GM21619 (cell line): Measurements from ENCODE around the gene ISL2.

Source experiments
- ATAC-seq: cut with Tn5 transposase; IDR thresholded peaks from one replicate; pipeline ENCODE4 v1.9.1; 2021; ENCODE audit not compliant: unreplicated experiment

ISL2 gene

DNA sequence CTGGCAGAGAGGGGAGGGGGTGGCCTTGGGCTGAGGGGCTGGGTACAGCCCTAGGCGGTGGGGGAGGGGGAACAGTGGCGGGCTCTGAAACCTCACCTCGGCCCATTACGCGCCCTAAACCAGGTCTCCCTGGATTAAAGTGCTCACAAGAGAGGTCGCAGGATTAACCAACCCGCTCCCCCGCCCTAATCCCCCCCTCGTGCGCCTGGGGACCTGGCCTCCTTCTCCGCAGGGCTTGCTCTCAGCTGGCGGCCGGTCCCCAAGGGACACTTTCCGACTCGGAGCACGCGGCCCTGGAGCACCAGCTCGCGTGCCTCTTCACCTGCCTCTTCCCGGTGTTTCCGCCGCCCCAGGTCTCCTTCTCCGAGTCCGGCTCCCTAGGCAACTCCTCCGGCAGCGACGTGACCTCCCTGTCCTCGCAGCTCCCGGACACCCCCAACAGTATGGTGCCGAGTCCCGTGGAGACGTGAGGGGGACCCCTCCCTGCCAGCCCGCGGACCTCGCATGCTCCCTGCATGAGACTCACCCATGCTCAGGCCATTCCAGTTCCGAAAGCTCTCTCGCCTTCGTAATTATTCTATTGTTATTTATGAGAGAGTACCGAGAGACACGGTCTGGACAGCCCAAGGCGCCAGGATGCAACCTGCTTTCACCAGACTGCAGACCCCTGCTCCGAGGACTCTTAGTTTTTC, 4.9 kb downstream of the ISL2 start:
- no peak for ATAC-seq

DNA sequence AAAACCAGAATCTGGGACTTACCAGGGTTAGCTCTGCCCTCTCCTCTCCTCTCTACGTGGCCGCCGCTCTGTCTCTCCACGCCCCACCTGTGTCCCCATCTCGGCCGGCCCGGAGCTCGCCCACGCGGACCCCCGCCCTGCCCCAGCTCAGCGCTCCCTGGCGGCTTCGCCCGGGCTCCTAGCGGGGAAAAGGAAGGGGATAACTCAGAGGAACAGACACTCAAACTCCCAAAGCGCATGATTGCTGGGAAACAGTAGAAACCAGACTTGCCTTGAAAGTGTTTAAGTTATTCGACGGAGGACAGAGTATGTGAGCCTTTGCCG, 5.4 kb downstream of the ISL2 start:
- ATAC-seq: no peak

DNA sequence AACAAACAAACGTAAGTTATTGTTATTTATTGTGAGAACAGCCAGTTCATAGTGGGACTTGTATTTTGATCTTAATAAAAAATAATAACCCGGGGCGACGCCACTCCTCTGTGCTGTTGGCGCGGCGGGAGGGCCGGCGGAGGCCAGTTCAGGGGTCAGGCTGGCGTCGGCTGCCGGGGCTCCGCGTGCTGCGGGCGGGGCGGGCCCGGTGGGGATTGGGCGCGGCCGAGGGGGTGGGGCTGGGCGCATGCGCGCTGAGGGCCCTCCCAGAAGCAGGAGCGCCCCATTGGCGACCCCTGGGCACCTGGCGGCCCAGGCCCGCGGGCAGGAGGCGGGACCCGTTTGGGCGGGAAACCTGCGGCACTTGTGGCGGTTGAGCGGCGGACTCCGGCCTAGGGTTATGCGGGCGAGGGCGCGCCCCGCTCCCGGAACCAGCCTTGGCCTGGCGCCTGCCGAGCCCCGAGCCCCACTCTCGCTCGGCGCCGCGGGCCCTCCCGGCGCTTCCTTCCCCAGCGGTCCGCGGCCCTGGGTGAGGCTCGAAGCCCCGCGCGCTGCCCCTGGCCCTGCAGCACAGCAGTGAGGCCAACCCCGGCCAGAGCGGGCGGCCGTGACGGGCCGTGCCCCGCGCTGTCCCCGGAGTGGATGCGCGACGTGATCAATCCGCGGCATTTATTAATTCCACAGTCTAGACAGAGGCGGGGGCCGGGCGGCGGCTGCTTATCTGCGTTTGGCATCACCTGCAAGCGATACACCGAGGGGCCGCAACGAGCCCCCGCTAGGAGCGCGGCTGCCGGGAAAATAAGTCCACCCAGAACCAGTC, 6.0 kb downstream of the ISL2 start:
- no peak for ATAC-seq

DNA sequence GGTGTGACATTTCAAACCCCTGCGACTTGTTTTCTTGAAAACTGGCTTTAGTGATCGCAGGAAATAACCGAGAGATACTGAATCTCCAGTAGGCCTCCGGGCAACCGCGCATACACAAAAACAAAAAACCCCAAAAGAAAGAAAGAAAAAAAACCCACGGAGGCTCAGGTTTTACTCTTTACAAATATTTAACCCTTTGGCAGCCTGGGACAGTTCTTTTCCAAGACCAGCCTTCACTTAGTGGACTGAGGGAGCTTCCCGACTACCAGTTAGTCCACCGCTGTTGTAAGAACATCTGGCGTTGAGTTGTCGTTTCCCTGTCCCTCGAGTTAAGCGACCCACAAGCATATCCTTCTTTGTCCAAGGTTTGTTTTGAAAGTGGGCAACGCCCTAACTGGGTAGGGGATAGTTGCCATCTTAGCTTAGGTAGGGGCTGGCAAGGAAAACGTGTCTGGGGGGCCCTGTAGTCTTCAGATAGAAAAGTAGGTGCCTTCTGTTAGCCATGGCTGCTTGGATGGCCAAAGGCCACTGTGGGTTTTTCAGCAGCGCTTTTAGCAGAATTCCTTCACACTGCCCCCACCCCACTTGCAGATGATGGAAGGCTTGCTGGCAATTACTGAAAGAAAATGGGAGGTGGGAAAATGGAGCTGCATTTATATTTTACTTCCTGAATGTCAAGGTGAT, 6.9 kb downstream of the ISL2 start:
- no peak for ATAC-seq

DNA sequence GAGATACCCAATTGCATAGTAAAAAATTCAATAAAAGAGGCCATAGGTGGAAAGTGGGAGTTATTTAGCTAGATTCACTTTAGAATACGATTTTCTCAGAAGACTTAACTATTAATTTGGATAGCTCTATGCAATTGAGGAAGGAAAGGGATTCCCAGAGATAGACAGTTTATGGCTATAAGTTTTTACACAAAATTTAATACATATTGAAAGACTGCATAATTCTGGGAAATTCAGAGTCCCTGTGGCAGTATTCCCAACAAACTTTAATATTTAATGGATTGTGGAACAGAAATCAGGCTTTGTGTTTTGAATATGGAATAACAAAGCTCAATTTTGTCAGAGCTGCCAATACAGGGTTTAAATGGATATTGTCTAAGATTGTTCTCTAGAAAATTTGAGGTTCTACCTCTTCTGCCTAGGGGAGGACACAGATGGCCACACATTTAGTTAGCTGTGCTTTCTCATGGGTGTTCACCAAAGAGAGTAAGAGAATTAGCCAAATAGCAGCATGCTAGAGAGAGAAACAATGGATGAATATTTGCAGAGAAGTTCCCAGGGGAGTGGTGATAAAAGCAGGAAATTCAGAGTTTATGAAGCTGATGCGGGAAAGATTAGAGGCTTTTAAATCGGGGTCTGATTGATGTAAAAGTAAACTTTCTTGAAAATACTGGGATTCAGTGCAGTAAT, 8.5 kb downstream of the ISL2 start:
- no peak for ATAC-seq

DNA sequence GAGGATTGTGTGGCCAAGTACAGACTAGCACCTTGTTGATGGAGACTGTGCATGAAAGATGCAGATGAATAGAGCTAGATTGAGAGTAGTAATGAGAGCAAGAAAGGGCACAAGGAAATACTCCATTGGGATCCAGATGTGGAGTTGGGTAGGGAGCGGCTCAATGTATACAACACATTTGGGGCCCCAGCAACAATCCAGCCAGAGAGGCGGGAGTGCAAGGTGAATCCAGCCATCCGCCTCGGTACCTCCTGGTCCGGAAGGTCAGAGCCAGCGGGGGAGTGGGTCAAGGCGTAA, 9.0 kb downstream of the ISL2 start:
- no peak for ATAC-seq

DNA sequence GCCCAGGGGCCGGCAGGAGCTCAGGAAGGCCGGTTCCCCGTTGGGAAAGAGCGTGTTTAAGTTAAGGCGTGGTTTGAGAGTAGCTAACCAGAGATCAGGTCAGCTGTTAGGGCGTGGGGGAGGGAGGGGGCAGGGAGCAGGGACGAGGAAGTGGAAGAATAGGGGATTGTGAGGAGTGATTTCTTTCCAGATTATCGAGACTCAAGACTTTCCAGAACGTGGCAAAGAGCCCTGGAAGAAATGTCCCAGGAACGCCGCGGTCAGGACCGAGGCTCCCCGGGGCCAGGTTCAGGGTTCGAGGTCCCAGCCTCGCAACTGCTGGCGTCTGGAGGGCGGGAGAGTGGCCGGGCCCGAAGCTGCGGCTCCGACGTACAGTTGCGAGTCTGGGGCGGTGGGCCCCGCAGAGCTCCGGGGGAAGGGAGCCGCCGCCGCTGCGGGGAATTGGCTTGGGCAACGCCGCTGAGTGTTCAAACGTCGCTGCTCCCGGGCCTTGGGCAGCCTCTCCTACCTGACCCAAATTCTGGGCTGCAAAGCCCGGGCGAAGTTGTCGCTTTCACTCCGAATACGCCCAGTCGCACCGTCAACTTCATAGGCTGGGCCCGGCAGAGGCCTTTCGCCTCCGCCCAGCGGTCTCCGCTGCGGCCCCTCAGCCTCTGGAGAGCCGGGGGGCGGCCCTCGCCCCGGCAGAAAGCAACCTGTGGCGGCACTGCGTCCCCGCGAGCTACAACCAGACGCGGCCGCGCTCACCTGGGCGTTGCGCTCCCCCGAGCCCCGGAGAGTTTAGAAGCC, 9.5 kb downstream of the ISL2 start:
- ATAC-seq: no peak

DNA sequence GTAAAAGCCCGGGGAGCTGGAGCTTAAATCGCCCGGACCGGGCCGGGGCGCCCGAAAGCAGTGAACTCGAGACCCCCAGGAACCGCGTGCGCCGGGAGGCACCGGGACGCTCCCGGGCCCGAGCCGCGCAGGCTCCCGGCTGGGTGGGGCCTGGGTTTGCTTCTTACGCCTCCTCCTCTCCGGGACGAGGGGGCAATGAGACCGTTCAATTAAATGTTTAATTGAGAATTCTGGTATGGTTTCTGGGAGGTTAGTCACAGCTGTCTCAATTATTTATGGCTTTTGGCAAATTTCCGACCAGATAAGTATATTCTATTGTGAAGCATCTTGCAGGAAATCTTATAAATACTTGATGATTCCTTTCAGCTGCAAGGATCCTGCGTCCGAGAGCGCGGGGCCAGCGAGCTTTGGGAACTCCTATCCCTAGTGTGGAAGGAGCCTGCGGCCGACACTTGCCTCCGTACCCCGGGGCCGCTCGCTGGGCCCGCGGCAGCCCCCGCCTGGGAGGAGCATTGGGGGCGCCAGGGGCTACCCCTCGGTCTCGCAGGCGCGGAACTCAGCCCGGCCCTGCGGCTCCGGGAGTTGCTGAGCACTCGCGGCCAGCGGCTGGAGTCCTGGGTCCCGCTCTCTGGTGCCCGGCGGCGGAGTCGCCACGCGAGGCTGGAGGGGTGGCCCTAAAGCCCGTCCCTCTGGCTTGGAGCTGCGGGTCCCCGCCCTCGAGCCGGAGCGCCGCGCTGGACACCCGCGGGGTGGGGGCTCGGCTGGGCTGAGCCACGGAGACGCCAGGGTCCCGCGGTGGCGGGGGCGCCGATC, 10.3 kb downstream of the ISL2 start:
- ATAC-seq: no peak

DNA sequence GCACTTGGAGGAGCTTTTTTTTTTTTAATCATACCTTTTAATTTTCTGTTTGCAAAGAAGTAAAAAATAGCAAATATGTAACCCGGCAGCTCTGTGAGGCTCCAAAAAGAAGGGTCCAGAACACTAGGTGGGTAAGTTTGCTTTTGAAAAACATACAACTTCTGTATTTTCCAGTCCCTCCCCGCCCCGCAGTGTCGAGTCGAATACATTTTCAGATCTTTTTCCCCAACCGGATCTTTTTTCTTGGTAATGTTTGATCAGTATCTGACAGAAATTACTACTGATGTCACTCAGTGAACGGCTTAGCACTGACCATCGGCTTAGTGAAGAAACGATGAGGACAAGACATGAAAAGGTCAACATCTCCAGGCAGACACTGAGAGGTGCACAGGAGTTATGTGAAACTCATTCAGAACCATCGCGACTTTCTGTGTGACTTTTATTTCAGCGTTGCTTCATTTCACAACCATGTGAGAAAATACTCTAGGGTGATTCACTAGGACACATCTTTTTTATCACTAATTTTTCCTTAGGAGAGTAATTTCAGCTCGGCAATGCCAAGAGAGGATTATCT, 11.0 kb downstream of the ISL2 start:
- ATAC-seq: no peak

DNA sequence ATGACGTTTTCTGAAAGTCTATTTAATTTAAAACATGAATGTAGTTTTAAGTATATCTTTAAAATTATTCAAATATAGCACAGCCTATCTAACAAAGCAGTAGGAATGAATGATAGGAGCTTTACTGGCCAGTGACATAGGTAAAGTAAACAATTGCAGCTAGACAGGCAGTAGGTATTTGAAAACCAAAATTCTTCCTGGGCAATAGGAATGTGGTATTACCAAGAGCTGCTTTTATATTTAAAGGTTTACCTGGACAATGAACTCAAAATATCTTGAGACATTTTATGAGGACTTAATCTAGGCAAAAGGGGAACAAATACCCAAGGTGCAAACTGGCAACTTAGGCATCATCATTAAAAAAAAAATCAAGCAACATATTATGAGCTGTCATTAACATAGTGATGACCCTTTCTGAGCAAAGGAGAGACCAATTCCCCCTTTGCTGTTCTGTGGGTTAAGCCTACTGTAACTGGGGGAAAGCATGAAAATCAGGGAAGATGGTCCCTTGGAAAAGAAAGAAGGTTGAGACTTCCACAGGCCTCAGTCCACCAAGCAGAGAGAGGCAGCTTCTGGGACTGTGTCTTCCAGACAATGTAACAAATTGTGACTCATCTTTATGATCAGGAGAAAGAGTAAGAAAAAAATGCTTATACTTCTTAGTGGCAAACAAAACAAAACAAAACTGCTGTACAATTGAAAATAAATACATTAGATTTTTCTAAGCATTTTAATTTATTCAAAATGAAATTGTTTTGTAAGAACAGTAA, 12.9 kb downstream of the ISL2 start:
- ATAC-seq: no peak

DNA sequence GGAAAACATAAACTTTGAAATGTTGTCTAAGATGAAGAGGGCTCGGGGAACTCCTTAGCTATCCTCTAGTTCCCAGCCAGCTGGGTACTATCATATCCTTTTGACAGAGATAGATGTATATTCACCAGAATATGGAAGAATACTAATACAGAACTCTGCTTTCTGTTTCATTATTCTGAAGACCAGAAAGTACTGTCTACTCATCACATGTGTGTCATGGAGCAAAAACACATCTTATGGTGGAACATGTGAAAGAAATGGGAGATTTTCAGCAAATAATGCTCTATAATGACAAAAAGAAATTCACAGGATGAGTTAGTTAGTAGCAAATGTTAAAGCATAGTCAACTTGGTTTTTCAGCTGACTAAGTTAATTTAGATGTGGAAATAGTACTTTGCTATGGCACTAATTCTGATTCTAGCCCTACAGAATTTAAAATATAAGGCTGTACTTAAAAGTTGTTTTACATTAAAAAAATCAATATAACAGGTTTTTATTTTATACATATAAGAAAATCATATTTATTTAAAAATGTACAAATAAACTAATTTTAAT, 16.5 kb downstream of the ISL2 start:
- ATAC-seq: no peak

DNA sequence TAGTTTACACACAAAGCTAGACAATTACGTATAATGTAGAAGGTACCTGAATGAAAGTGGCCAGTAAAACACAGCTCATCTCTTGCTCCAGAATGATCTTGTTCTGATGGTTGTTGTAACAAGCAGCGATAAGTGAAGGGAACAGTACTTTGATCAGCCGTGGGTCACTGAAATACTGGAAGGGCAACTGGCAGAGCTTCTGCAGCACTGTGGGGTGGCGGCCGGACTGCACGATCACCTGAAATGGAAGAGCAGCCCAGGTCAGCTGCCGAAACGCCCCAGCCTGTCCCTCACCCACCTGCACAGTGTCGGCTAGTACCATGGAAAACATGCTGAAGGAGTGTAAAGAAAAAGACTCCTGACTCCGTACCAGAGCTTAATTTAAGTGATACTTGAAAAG, 17.3 kb downstream of the ISL2 start:
- no peak for ATAC-seq

DNA sequence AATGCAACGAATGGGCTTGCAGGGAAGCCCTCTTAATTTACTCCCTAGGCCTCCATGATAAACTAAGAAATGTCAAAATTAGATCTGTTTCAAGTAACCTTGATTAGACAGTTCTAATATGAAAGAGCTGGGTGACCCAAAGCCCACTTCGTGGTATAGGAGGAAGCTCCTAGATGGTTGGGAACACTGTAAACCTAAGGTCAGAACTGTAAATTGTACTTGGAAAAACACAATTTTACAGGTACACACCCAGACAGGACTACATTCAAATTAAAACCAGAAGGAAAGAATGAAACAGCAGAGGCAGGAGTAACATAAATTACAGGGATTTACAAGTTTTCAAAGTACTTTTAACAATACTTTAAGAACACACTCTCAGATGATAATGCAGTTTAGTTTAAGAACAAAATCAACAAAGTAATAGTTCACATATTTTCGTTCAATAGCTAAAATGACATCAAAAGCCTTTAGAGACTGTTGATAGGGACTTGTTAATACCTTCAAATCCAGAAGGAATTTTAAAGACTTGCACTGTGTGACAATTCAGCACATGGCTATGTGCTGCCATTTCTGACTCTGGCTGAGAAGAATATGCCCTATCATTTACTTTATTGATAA, 18.4 kb downstream of the ISL2 start:
- ATAC-seq: no peak

DNA sequence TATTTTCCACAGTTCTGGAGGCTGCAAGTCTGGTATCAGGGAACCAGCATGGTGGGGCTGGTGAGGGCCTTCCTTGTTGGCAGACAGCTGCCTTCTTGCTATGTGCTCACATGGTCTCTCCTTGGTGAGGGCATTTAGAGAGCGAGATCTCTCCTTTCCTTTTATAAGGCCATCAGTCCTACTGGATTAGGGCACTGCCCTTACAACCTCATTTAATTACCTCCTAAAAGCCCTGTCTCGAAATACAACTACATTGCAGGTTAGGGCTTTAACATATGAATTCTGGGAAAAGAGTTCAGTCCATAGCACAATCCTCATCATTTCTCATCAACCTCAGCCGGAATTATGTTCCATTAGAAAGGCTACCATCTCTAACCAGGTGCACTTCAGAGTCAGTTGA, 21.9 kb downstream of the ISL2 start:
- ATAC-seq: no peak

DNA sequence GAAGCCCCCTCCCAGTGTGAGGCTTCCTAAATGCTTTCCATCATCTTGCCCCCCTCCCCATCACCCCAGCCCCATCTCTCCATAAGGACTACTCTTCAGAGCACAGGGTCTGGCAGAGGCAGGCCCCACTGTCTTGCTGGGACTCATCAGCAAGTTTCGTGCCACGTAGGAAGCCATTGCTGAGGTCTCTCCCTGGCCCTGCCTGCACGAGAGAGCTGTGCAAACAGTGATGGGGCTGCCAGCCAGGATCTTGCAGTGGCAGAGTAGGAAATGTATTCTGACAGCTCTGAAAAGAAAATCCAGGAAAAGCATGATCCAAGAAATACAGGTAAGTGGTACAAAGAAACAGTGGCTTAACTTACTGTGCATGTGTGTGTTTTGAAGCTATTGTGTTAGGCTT, 22.6 kb downstream of the ISL2 start:
- no peak for ATAC-seq

DNA sequence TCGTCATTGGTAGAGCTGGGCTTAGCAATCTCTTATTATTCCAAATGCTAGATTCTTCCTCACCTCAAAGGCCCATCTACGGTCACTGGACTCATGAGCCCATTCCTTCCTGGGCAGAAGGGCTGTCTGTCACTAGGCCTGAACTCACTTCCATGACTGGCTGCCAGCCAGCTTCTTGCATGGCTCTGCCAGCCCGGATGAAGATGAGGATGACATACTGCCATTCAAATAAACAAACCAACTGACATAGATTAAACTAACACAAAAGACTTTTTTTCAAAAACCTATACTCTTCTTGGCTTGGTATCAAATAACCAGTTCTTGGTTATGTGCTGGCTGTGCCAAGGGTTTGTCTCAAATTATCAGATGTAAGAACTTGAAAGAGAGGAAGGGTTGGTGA, 23.8 kb downstream of the ISL2 start:
- no peak for ATAC-seq

DNA sequence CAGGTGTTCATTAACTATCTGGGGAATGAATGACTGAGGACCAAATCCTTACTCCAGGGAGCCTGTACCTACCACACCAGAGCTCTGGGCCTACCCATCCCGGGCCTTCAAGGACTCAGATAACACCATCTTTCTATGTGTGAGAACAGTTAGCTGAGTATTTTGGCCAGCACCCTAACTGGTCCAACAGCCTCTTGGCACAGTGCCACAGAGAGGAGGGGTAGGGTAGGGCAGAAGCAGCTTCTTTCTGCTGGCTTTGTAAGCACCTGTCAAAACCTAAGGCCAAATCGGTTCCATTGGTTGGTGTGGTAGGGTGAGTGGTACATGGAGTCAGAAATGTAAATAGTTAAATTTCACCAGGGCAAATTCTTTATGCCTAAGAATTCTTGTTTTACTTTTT, 26.7 kb downstream of the ISL2 start:
- no peak for ATAC-seq

DNA sequence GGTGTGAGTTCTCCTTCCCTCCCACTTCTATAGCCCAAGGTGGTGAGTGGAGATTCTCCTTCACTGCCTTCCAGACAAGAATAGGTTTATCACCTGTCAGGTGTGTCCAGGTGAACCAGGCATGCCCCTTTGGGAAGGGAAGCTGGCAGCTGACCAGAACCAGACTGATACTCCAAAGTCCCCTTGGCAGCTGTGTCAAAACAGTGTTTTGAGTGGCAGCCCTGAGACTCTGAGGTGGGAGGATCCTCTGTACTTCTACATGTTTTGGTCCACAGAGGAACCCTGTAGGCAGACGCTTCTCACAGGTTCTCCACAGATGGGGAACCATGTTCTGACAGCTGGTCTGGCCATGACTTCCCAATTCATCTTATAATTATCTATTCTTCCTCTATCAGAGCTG, 30.1 kb downstream of the ISL2 start:
- ATAC-seq: no peak
